Neural progenitor cell (in vitro differentiated cells): ENCODE data around the gene STX1A.
"Not testable (repeated sequence)": the region's sequence is repeated elsewhere in the genome, so short reads cannot be mapped to it uniquely, and the experiment has no call there.

Experiments used
- CTCF ChIP-seq: fragments of 200-600 bp; sonication (generic); IDR thresholded peaks from 2 replicates; pipeline ENCODE4 v1.5.1; 2017; ENCODE audit warnings: antibody characterized with exemption, mild to moderate bottlenecking
- EZH2 ChIP-seq: fragments of 200-600 bp; sonication (generic); IDR thresholded peaks from 2 replicates; pipeline ENCODE4 v1.6.1; 2017; ENCODE audit warnings: antibody characterized with exemption, mild to moderate bottlenecking, moderate library complexity
- EZH2phosphoT487 ChIP-seq: fragments of 200-600 bp; sonication (generic); IDR thresholded peaks from 2 replicates; pipeline ENCODE4 v1.6.1; 2017; ENCODE audit warnings: antibody characterized with exemption

GRCh38 chr7:73655309-73655708 is 64.2 kb downstream of the STX1A start:
- not testable (repeated sequence) for TF ChIP-seq CTCF, EZH2, EZH2phosphoT487
